Left lung (tissue), 10 donors: Measurements from ENCODE around the gene CRKL. TPM values are rescaled to one million over a fixed set of nuclear protein-coding genes. Genes with fewer than 3 reads are reported as not detected.

Experiments used
- ATAC-seq: fragments of 200-7000 bp; cut with Tn5 transposase; one replicate; pipeline ENCODE4 v1.9.1; 2020; ENCODE audit warnings: moderate library complexity
- DNase-seq, 4 donors: peaks; one replicate each; pipeline ENCODE4 v3.0.0-alpha.2; 2013 to 2020
- H3K27ac ChIP-seq, 2 donors: fragments of 200-600 bp; sonication (generic) in 1 of 2; one replicate each; pipeline versions ENCODE4 v1.5.0 to v1.8.0; 2020 to 2021
- H3K27me3 ChIP-seq, 2 donors: fragments of 200-600 bp; sonication (generic) in 1 of 2; one replicate each; pipeline versions ENCODE4 v1.5.0 to v1.8.0; 2020 to 2021
- H3K36me3 ChIP-seq, 2 donors: fragments of 200-600 bp; sonication (generic) in 1 of 2; one replicate each; pipeline versions ENCODE4 v1.5.0 to v1.8.0; 2020 to 2021
- H3K4me1 ChIP-seq, 2 donors: fragments of 200-600 bp; one replicate each; pipeline ENCODE4 v1.8.0; 2021
- H3K4me3 ChIP-seq, 2 donors: fragments of 200-600 bp; sonication (generic) in 1 of 2; one replicate each; pipeline versions ENCODE4 v1.5.0 to v1.8.0; 2020 to 2021; ENCODE audit warnings: mild to moderate bottlenecking in 1 of 2
- H3K9me3 ChIP-seq, 2 donors: fragments of 200-600 bp; sonication (generic) in 1 of 2; one replicate each; pipeline versions ENCODE4 v1.5.0 to v1.8.0; 2020 to 2021
- intact Hi-C, 2 donors: fragments of 100-400 bp; cut with DNase I; formaldehyde crosslinking; loops; one replicate each; pipeline versions ENCODE4 v1.11.2 to v1.14.2; 2022
- polyA plus RNA-seq, 6 donors: library from polyadenylated mRNA; unstranded; fragments of 120-200 nt; gene quantifications; one replicate each; pipeline ENCODE4 v1.2.1, GENCODE V29; 2013; ENCODE audit not compliant: insufficient read length in 6 of 6
- total RNA-seq, 2 donors: library from RNA; stranded (reverse); fragmentation: NEBNext Ultra II Directional; extraction: Animal tissue kit (Norgen Biotek cat#: 25700); gene quantifications; one replicate each; pipeline ENCODE4 v1.2.1, GENCODE V29; 2021
- TF ChIP-seq, protein P1 (sequence below), 2 donors: fragments of 200-600 bp; sonication (generic) in 1 of 2; IDR thresholded peaks; one replicate each; pipeline versions ENCODE4 v1.5.0 to v1.8.0; 2021; ENCODE audit warnings: antibody characterized with exemption in 2 of 2
- donor health status: DM: no; HTN: yes; CAD: no.
- donor health status: DM: no; HTN: no; CAD: no.

The CRKL gene
- total and polyA plus RNA-seq, 8 donors, result 56.7 to 67.4 (median 64.8) TPM

DNA sequence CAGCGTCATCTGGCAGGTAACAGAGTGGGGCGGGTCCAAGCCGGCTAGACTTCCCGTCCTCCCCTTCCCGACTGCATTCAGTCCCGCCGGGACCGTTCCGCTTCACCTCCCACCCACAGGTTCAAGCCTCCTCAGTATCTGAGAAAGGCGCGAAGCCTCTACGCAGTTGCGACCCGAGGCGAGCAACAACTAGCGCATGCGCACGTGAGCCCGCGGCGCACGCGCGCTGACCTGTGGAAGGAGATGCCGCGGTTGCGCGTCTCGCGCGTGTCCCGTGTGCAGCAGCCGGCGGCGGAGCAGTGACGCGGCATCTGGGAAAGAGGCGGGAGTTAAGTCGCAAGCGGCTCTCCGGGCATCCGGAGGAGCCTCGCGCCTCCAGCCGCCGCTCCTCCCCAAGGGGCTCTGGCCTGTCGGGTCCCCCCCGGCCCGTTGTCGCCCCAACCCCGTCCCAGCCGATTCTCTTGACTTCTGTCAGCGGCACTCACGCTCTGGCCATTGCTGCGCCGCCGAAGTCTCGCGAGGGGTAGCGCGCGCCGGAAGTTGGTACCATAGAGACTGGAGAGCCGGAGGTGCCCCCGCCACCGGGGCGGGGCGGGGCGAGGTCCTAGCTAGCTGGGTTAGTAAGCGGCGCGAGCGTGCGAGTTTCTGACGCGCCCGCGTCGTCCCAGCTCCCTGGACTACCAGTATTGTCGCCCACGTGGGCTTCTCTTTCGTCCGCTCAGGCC lies 84.6 kb downstream of the CRKL start, which contains the start of gene THAP7:
Gene THAP7 (minus strand): TSS at position 518 of the 725 bp plus-strand sequence. CDS start 207 bp downstream, at position 311.
- DNase-seq, result peak; percentile 97 to 100 (median 98)
- Histone ChIP-seq H3K9me3 (no peaks in the 10 kb centered on the region), H3K36me3 (peaks cover 0 to 37% of the 10 kb centered on the region in 2 donors), H3K27me3 (no peaks in the 10 kb centered on the region), H3K27ac (peak within 1 kb of the TSS; percentile 98 to 99), H3K4me1 (peaks cover 18 to 36% of the 10 kb centered on the region in 2 donors), H3K4me3 (peak within 1 kb of the TSS; percentile 54 to 70)
- peak; percentile 95 for ATAC-seq
- intact Hi-C loops, result no loop called here
- TF ChIP-seq, protein P1, sequence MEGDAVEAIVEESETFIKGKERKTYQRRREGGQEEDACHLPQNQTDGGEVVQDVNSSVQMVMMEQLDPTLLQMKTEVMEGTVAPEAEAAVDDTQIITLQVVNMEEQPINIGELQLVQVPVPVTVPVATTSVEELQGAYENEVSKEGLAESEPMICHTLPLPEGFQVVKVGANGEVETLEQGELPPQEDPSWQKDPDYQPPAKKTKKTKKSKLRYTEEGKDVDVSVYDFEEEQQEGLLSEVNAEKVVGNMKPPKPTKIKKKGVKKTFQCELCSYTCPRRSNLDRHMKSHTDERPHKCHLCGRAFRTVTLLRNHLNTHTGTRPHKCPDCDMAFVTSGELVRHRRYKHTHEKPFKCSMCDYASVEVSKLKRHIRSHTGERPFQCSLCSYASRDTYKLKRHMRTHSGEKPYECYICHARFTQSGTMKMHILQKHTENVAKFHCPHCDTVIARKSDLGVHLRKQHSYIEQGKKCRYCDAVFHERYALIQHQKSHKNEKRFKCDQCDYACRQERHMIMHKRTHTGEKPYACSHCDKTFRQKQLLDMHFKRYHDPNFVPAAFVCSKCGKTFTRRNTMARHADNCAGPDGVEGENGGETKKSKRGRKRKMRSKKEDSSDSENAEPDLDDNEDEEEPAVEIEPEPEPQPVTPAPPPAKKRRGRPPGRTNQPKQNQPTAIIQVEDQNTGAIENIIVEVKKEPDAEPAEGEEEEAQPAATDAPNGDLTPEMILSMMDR (IDR thresholded peaks at IDR 0.05), result no peak

Other genes starting within 250 kb of the CRKL start
- 1 to 10 TPM in 1 of 2 donors, under 1 TPM in 1; 0.50 to 3.5 TPM for gene SERPIND1, start 143.3 kb upstream of the CRKL start, total RNA-seq
- gene SERPIND1, start 143.3 kb upstream of the CRKL start, polyA plus RNA-seq, result under 1 TPM in 5 of 6 donors, not detected in 1; 0.13 to 0.49 (median 0.37) TPM
- gene PI4KA, start 58.6 kb upstream of the CRKL start, total RNA-seq, result 100 to 1,000 TPM in 1 of 2 donors, 10 to 100 TPM in 1; 86.7 to 108 TPM
- gene PI4KA, start 58.6 kb upstream of the CRKL start, polyA plus RNA-seq, result 10 to 100 TPM; 60.5 to 80.7 (median 68.9) TPM
- 10 to 100 TPM; 26.7 to 28.7 TPM for gene SNAP29, start 58.4 kb upstream of the CRKL start, total RNA-seq
- gene SNAP29, start 58.4 kb upstream of the CRKL start, polyA plus RNA-seq, result 10 to 100 TPM; 25.4 to 33.2 (median 30.4) TPM
- gene AIFM3, start 49.8 kb downstream of the CRKL start, total RNA-seq, result 1 to 10 TPM; 6.0 to 6.5 TPM
- gene AIFM3, start 49.8 kb downstream of the CRKL start, polyA plus RNA-seq, result 1 to 10 TPM in 3 of 6 donors, under 1 TPM in 3; 0.49 to 1.4 (median 0.83) TPM
- gene LZTR1, start 64.9 kb downstream of the CRKL start, total RNA-seq, result 10 to 100 TPM; 60.0 to 71.9 TPM
- gene LZTR1, start 64.9 kb downstream of the CRKL start, polyA plus RNA-seq, result 10 to 100 TPM; 43.0 to 64.9 (median 56.2) TPM
- 10 to 100 TPM; 17.8 to 23.8 TPM for gene THAP7, start 84.7 kb downstream of the CRKL start, total RNA-seq
- 10 to 100 TPM; 14.7 to 26.3 (median 20.0) TPM for gene THAP7, start 84.7 kb downstream of the CRKL start, polyA plus RNA-seq
- 1 to 10 TPM in 1 of 2 donors, under 1 TPM in 1; 0.20 to 1.7 TPM for gene P2RX6, start 97.8 kb downstream of the CRKL start, total RNA-seq
- 1 to 10 TPM; 1.1 to 2.4 (median 2.1) TPM for gene P2RX6, start 97.8 kb downstream of the CRKL start, polyA plus RNA-seq
- gene SLC7A4, start 115.2 kb downstream of the CRKL start, total RNA-seq, result 1 to 10 TPM in 1 of 2 donors, under 1 TPM in 1; 0.31 to 3.0 TPM
- under 1 TPM; 0.14 to 0.41 (median 0.40) TPM for gene SLC7A4, start 115.2 kb downstream of the CRKL start, polyA plus RNA-seq
- under 1 TPM in 1 of 2 donors, not detected in 1; 0.94 TPM for gene LRRC74B, start 128.5 kb downstream of the CRKL start, total RNA-seq
- gene LRRC74B, start 128.5 kb downstream of the CRKL start, polyA plus RNA-seq, result 1 to 10 TPM in 4 of 6 donors, under 1 TPM in 2; 0.31 to 2.2 (median 1.5) TPM